ENCODE results near the gene NLRP7.
"Not testable (repeated sequence)": the region's sequence is repeated elsewhere in the genome, so short reads cannot be mapped to it uniquely, and the experiment has no call there.

Gene NLRP7

DNA sequence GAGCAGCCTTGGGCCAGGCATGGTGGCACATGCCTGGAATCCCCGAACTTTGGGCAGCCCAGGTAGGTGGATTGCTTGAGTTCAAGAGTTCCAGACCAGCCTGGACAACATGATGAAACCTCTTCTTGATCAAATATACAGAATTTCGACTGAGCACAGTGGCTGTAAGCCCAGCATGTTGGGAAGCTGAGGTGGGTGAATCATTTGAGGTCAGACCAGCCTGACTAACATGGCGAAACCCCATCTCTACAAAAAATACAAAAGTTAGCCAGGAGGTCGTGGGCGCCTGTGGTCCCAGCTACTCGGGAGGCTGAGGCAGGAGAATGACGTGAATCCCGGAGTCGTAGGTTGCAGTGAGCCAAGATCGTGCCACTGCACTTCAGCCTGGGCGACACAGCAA is 8.0 kb upstream of the NLRP7 start:
- DNase-seq (ENCODE audit: extremely low read depth, low read depth), result no peak
- TF ChIP-seq, protein P1, sequence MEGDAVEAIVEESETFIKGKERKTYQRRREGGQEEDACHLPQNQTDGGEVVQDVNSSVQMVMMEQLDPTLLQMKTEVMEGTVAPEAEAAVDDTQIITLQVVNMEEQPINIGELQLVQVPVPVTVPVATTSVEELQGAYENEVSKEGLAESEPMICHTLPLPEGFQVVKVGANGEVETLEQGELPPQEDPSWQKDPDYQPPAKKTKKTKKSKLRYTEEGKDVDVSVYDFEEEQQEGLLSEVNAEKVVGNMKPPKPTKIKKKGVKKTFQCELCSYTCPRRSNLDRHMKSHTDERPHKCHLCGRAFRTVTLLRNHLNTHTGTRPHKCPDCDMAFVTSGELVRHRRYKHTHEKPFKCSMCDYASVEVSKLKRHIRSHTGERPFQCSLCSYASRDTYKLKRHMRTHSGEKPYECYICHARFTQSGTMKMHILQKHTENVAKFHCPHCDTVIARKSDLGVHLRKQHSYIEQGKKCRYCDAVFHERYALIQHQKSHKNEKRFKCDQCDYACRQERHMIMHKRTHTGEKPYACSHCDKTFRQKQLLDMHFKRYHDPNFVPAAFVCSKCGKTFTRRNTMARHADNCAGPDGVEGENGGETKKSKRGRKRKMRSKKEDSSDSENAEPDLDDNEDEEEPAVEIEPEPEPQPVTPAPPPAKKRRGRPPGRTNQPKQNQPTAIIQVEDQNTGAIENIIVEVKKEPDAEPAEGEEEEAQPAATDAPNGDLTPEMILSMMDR (IDR thresholded peaks at IDR 0.05; ENCODE audit: low read depth, low read length), result no peak

DNA sequence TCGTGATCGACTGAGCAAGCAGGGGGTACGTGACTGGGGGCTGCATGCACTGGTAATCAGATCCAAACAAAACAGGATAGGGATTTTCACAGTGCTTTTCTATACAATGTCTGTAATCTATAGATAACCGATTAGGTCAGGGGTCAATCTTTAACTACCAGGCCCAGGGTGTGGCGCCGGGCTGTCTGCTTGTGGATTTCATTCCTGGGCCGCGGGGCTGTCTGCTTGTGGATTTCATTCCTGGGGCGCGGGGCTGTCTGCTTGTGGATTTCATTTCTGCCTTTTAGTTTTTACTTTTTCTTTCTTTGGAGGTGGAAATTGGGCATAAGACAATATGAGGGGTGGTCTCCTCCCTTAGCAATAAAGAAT is 6.0 kb upstream of the NLRP7 start:
- not testable (repeated sequence) for DNase-seq (ENCODE audit: extremely low read depth, low read depth)

DNA sequence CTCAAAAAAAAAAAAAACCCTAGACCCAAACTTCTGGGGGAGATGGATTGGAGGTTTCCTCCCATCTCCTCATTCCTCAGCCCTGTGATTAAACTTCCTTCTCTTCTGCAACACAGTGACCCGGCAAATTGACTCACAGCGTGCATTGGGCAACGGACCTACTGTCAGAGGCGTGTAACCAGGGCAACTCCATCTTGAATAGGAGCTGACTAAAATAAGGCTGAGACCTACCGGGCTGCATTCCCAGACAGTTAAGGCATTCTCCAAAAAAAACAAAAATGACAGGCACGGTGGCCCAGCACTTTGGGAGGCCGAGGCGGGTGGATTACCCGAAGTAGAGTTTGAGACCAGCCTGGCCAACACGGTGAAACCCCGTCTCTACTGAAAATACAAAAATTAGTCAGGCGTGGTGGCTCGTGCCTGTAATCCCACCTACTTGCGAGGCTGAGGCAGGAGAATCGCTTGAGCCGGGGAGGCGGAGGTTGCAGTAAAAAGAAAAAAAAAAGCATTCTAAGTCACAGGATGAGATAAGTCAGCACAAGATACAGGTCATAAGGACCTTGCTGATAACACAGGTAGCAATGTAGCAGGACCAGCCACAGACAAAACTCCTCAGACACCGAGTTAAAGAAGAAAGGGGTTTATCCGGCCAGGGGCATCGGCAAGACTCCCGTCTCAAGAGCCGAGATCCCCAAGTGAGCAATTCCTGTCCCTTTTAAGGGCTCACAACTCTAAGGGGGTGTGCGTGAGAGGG is 5.4 kb upstream of the NLRP7 start:
- TF ChIP-seq, protein P1 (IDR thresholded peaks at IDR 0.05; ENCODE audit: low read depth, low read length), result no peak
- no peak for DNase-seq (ENCODE audit: extremely low read depth, low read depth)

DNA sequence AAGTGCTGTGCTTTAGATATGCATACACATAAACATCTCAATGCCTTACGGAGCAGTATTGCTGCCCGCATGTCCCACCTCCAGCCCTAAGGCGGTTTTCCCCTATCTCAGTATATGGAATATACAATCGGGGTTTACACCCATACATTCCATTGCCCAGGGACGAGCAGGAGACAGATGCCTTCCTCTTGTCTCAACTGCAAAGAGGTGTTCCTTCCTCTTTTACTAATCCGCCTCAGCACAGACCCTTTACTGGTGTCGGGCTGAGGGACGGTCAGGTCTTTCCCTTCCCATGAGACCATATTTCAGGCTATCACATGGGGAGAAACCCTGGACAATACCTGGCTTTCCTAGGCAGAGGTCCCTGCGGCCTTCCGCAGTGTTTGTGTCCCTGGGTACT is 3.2 kb upstream of the NLRP7 start:
- not testable (repeated sequence) for DNase-seq (ENCODE audit: extremely low read depth, low read depth)

DNA sequence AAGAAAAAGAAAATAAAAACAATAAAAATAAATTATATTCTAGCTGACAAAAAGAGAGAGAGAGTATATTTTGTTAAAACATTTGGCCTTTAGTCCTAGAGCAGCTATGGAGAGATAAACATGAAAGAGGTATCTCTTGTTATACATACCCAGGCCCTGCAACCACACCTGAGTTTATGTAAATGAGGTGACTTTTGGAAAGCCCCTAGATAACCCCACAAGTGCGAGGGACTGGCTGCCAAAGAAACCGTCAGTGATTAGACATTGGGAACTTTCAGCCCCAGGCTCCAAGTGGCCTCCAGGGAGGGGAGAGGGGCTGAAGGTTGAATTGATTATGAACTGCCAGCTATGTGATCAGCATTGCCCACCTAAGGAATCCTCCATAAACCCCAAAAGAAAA is 2.1 kb upstream of the NLRP7 start:
- TF ChIP-seq, protein P1 (IDR thresholded peaks at IDR 0.05; ENCODE audit: low read depth, low read length), result no peak
- DNase-seq (ENCODE audit: extremely low read depth, low read depth), result no peak

DNA sequence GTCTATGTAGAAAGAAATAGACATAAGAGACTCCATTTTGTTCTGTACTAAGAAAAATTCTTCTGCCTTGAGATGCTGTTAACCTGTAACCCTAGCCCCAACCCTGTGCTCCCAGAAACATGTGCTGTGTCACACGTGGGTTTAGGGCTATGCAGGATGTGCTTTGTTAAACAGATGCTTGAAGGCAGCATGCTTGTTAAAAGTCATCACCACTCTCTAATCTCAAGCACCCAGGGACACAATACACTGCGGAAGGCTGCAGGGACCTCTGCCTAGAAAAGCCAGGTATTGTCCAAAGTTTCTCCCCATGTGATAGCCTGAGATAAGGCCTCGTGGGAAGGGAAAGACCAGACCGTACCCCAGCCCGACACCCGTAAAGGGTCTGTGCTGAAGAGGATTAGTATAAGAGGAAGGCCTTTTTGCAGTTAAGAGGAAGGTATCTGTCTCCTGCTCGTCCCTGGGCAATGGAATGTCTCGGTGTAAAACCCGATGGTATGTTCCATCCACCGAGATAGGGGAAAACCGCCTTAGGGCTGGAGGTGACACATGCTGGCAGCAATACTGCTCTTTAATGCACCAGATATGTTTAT is 3.5 kb downstream of the NLRP7 start:
- DNase-seq (ENCODE audit: extremely low read depth, low read depth), result not testable (repeated sequence)

DNA sequence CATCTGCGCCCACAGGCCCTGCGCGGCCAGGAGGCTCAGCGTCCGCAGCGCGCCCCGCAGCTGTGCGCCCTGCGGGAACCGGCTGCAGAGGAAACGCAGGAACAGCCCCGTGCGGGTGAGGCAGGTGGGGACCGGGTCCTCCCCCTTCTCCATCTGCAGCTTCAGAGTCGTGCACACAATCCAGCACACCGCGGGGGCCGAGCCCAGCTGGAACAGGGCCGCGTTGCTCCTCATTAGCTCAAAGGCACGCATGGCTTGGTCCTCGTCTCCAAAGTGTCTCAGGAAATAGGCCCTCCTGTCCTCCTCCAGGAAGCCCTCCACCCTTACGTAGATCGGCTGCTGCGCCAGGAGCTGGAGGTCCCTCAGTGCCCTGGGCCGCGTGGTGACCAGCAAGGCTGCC is 7.8 kb downstream of the NLRP7 start:
- DNase-seq (ENCODE audit: extremely low read depth, low read depth), result not testable (repeated sequence)

DNA sequence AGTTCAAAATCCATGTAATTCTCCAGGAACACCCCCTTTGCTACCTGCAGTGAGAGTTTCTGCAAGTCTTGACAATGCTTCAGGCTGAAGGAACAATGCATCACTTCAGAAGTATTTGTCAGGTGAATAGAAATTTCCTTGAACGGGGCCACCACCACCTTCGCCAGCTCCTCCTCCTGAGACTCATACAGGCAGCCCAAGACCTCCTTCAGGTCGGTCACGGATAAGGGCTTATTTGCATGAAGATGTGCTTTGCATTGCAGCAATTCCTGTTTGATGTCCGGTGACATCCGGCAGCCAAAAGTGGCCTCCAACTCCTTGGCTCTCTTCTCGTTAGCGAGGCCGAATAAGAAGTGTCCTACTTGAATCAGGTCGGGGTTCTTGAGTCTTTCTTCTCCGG is 8.4 kb downstream of the NLRP7 start:
- TF ChIP-seq, protein P1 (IDR thresholded peaks at IDR 0.05; ENCODE audit: low read depth, low read length), result no peak

DNA sequence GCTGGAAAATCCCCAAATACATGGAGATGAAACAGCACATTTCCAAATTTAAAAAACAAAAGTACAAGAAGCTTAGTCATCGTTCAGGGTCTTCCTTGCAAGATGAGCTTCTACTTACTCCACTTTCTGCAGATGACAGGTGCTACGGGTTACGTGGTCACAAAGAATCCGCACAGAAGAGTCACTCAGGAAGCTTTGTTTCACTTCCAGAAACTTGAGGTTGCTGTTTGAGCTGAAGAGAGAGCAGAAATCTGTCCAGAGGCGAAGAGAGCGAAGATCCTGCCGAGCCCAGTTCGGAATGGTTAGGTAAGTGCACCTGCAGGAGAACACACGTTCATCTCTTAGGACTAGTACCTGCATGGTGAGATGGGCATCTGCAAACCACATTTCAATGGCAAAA is 9.4 kb downstream of the NLRP7 start:
- DNase-seq (ENCODE audit: extremely low read depth, low read depth), result no peak
- TF ChIP-seq, protein P1 (IDR thresholded peaks at IDR 0.05; ENCODE audit: low read depth, low read length), result no peak

More for the DNA sequence above, 8.4 kb downstream of the NLRP7 start:
- no peak for DNase-seq (ENCODE audit: extremely low read depth, low read depth)

Measured in AG09319 (cell line).